HG03108 (cell line): ENCODE data around the gene MAPK1.
"Not testable (repeated sequence)": the region's sequence is repeated elsewhere in the genome, so short reads cannot be mapped to it uniquely, and the experiment has no call there.

Source experiments
- ATAC-seq: cut with Tn5 transposase; IDR thresholded peaks from one replicate; pipeline ENCODE4 v1.9.1; 2021; ENCODE audit warnings: moderate library complexity; ENCODE audit not compliant: unreplicated experiment

Gene MAPK1

DNA sequence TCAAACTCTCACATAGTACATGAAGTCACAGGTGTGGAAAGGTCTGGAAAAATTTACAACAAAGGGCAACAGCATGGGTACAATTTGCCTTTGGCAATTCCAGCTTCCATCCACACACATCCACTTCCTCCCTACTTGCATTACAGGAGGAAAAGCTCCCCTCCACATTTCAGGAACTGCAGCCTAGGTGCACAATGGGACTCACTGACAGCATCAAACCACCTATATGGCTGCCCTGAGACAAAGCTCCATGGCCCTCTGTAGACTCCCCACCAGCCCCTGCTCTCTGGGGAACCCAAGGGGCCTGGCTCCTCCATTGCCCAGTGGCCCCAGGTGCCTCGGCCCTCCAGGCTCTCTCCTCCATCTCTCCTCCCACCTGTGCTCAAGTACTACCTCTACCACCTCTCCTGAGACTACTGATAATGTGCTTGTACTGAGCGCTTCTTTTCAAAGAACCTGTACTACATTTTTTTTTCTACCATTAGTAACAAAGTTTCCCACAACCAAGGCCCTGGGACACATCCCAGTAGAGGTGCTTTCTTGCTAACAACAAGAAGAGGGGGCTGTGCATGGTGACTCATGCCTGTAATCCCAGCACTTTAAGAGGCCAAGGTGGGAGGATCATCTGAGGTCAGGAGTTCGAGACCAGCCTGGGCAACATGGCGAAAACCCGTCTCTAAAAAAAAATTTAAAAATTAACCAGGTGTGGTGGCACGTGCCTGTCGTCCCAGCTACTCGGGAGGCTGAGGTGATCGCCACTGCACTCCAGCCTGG lies 136.7 kb downstream of the MAPK1 start:
- no peak for ATAC-seq

DNA sequence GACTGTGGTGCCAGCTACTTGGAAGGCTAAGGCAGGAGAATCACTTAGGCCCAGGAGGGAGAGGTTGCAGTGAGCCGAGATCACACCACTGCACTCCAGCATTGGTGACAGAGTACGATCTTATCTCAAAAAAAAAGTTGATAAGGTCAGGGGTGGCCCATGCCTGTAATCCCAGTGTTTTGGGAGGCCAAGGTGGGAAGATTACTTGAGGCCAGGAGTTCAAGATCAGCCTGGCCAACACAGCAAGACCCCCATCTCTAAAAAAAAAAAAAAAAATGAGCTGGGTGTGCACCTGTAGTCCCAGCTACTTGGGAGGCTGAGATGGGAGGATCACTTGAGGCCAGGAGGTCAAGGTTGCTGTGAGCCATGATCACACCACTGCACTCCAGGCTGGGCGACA lies 138.3 kb downstream of the MAPK1 start:
- not testable (repeated sequence) for ATAC-seq

DNA sequence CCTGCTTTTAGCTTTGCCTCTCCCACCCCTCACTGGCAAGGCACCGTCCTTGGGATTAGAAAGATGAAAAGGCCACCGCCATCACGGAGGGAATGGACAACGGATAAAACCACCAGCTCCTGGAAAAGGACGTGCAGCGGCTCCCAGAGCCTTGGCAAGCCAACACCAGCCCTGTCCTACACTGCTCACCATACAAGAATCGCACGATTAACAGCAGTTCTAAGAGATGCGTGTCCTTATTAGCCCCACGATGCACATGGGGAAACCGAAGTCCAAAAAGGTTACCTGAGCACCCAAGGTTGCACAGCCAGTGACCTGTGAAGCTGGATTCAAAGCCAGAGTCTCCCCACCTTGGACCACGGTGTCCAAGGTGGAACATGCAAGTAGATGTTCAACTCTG lies 139.2 kb downstream of the MAPK1 start:
- ATAC-seq = no peak

DNA sequence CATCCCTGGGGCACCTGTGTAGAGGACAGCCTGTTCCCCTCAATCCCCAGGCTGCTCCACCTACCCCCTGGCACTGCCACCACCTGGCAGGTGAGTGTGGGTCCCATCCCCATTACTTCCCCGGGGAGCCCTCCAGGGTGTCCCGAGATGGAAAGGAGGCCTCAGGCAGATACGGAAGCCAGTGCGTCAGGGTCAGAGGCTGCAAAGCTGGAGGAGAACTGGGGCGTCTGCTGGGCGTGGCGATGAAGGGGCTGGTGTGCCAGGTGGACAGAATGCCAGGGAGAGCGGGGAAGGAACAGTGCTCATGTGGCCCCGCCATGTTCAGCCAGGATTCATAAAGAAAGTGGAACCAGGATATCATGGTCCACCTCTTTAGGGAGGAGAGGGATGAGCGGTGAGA lies 139.7 kb downstream of the MAPK1 start:
- no peak for ATAC-seq

DNA sequence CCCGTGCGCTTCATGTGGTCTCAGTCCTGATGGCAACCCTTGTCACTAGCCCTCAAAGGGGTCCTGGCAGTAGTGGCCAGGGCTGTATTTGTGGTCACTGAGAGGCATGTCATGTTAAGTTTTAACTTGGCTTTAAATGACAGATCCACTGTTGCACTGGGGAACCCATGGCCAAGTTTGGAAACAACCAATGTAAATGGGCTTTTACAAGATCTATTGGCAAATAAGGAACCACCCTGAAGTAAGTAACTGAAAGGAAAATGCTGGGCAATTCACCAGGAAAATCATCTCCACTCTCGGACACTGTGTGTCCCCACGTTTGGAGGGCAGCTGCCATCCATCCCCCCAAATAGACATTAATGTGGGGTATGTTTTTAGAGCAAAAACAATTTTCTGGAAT lies 140.3 kb downstream of the MAPK1 start:
- no peak for ATAC-seq

DNA sequence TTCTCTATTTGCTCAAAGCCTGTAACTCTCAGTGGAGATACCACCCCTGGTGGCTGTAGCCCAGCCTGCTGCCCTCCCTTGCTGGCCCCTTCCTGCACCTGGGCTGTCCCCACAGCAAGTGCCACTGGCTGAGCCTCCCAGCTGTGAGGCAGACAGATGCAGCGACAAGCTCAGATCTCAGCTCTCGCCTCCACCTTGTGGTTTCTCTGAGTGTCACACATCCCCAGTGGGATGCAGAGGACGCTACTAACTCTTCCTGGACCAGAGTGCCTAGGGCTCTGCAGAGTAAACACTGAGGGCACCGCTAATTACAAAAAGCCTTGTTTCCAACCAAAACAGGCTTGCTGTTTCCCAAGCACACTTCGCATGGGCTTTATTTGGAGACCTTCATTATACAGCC lies 140.8 kb downstream of the MAPK1 start:
- ATAC-seq = no peak

DNA sequence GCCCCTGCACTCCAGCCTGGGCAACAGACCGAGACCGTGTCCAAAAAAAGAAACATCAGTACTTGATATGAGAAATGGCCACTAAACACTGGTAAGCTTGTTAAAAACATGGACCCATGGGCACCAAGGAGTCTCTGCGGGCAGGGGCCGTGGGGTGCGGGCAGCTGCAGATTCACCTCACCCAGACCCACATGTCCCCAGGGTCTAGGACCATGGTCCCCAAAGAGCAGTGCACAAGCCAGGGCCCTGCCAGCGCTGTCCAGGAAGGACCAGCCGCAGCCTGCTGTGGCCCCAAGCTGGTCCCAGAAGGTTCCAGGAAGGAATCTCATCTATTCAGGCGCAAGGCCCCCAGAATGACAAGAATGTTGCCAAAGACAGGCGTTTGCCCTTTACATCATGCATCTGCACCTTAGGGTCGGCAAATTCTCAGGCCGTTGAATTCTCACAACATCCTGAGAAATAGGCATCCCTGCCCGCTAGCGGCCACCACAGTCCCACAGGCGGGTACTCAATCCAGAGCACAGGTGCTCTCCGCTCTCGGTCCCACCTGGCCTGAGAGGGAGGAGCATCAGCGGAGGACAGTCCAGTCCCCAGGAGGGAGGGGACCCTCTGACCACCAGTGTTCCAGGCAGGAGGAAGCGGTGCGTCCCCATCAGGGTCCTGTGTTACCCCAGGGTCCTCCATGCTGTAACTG lies 141.3 kb downstream of the MAPK1 start:
- no peak for ATAC-seq

DNA sequence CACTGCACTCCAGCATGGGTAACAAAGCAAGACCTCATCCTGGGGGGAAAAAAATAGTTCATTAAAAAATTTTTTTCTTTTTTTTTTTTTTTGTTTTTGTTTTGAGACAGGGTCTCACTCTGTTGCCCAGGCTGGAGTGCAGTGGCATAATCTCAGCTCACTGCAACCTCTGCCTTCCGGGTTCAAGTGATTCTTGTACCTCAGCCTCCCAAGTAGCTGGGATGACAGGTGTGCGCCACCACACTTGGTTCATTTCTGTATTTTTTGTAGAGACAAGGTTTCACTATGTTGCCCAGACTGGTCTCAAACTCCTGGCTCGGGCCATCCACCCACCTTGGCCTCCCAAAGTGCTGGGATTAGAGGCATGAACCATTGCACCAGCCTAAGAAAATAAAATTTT lies 142.9 kb downstream of the MAPK1 start:
- not testable (repeated sequence) for ATAC-seq

DNA sequence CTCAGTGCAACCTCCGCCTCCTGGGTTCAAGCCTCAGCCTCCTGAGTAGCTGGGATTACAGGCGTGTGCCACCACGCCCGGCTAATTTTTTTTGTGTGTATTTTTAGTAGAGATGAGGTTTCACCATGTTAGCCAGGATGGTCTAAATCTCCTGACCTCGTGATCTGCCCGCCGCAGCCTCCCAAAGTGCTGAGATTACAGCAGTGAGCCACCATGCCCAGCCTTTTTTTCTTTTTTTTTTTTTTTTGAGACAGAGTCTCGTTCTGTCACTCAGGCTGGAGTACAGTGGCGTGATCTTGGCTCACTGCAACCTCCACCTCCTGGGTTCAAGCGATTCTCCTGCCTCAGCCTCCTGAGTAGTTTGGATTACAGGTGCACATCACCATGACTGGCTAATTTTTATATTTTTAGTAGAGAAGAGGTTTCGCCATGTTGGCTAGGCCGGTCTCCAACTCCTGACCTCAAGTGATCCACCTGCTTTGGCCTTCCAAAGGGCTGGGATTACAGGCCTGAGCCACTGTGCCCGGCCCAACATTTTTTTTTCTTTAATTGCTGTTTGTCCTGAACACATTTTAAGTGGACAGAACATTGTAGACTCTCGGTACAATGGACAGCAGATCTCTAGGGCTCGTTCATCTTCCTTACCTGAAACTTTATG lies 146.1 kb downstream of the MAPK1 start:
- ATAC-seq = not testable (repeated sequence)

DNA sequence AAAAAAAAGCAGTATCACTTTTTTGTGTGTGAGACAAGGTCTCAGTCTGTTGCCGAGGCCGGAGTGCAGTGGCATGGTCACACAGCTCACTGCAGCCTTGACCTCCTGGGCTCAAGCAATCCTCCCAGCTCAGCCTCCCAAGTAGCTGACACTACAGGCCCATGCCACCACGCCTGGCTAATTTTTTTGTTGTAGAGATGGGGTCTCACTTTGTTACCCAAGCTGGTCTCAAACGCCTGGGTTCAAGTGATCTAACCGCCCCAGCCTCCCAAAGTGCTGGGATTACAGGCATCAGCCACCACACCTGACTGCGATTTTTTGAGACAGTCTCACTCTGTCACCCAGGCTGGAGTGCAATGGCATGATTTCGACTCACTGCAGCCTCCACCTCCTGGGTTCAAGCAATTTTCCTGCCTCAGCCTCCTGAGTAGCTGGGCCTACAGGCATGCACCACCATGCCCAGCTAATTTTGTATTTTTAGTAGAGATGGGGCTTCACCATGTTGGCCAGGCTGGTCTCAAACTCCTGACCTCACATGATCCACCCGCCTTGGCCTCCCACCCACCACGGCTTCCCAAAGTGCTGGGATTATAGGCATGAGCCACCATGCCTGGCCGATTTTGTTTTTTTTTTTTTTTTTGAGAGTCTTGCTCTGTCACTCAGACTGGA lies 147.1 kb downstream of the MAPK1 start:
- not testable (repeated sequence) for ATAC-seq

DNA sequence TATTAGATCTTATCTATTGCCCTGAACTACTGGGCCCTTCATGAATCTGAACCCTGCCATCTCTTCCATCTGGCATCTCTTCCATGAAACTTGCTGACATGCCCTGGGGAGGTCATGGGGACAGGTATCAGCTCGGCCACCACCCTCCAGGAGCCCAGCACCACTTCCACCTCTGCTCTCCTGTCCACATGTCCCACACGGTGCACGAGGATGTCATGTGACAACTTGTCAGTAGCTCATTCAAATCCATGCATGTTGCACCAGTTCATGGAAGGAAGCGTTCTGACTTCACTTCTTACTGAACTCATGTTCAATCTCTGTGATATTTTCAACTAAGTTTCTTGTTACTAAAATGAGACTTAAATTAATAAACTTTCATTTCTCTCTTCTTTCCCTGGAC lies 148.4 kb downstream of the MAPK1 start:
- no peak for ATAC-seq

DNA sequence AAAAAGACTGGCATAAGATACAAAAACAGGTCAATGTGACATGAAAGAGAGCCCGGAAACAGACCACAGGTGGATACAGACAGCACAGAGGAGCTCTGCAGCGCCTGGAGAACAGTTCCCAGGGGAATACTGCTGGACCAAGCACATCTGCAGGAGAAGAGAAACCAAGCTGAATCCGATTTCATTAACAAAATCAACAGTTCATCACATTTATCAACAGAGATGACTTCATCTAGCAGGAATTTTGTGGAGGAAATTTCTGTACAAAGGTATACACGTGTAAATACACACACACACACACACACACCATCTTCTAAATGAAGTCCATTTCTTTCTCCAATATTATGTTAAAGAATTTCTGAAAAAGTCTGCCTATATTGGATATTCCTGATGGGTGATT lies 148.9 kb downstream of the MAPK1 start:
- no peak for ATAC-seq

DNA sequence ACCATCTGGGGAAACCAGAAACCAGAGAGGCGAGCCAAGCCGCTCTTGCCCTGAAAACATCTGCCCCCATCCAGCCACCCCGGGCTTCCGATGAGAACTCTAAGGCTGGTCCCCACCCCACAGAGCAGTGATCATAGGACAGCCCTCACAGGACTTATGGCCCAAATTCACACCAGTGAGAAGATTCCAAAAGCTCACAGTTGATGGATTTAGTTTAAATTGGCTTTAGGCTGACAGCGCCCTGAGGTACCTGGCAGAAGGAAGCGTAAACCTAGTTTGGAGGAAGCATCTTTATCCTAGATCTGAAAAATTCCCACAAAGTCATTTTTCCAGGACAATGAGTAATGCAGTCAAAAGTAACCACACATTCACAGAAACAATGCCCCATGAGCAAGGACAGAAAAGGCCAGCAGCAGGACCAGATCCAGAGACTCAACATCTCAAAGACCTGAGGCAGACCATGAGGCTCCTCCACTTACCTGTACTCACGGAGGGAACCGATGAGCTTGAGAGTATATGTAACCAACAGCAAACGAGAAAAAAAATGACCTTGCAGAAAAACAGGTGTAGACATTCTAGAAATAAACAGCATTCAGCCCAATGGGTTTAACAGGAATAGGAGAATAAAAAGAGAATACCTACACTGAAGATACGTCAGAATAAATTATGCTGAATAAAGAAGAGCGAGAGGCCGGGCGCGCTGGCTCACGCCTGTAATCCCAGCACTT lies 150.9 kb downstream of the MAPK1 start:
- not testable (repeated sequence) for ATAC-seq

DNA sequence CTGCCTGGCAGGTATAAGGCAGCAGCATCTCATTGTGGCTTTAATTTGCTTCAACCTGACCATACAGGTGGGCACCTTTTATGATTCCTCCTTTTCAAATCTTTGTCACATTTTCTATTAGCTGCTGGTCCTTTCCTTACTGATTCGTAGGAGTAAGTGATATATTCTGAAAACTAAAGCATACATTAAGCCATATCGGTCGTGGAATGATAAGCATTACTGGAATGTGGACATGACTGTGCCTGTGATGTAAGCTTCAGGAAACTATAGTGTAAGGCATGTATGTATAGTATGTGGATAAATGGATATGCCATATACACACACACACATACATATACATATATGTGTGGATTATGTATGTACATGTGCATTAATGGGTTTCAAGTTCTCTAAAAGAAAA lies 152.7 kb downstream of the MAPK1 start:
- no peak for ATAC-seq

DNA sequence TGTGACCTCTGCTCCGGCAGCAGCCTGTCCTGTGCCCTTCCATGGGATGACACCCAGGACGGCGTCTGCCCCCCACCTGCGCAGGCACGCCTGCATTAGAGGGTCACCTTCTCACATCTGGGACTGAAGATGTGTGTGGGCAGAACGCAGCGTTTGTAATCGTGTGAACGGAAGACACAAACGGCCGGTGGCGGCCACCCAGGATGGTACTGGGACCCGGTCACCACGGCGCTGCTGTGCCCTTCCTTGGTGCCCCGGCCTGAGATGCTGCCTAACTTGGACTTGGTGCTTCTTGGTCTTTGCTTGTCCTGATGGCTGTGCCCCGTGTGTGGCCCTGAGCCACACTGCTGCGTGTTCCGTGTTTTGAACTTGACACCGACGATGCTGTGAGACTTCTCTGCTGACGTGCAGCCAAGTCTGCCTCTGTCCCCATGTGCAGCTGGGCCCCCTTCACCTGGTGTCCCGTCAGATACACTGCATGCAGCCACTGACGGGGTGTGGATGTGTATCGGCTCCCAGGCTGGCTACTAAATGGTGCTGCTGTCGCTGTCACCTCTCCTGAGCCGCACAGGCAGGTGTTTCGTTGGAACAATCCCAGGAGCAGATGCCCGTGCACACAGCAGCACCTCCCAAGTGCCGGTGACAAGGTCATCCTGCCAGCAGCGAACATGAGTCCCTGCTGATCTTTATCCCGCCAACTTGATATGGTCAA lies 153.2 kb downstream of the MAPK1 start:
- no peak for ATAC-seq

DNA sequence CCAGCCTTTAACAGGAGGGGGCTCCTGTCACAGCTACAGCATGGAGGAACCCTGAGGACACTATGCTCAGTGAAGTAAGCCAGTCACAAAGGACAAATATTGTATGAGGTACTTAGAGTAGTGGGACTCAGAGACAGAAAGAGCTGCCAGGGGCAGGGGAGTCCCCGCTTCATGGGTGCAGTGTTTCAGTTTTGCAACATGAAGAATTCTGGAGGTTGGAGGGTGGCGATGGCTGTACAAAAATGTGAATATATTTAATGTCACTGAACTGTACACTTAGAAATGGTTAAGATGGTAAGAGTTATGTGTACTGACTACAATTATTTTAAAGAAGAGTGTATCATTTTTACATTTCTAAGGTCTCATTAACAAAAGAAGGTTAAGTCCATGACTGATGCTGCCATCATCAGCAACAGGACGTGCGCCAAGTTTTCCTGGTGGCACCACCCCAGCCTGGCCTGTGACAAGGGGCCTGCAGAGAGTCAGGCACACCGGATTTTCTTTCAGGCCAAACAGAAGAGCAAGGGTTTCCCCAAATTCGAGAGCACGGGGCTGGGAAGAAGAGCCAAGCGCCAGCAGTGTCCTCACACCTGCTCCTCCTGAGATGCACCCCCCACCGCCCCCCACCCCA lies 153.9 kb downstream of the MAPK1 start:
- no peak for ATAC-seq

DNA sequence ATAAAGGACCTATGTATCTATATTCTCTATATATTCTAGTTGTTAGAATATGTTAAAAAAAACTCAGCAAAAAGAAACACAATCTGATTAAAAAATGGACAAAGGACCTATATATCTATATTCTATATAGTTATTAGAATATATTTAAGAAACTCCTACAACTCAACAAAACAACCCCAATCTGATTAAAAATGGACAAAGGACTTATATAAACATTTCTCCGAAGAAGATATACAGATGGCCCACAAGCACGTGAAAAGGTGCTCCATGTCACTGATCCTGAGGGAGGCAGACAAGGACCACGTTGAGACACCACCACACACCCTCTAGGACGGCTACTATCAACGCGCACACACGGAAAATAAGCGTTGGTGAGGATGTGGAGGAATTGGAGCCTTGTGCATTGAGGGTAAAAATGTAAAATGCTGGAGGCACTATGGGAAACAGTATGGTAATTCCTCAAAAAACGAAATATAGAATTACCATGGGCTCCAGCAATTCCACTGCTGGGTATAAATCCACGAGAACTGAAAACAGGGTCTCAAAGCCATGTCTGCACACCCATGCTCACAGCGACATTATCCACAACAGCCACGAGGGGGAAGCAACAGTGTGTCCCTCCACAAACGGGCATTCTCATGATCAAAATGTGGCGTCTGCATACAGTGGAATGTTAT lies 154.6 kb downstream of the MAPK1 start:
- ATAC-seq = no peak

DNA sequence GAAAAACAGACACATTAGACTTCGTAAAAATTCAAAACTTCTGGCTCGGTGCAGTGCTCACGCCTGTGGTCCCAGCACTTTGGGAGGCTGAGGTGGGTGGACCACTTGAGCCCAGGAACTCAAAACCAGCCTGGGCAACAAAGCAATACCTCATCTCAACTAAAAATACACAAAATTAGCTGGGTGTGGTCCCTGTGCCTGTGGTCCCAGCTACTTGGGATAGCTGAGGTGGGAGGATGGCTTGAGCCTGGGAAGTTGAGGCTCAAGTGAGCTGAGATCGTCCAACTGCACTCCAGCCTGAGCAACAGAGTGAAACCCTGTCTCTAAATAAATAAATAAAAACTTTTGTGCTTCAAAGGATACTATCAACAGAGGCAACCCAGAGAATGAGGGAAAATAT lies 155.6 kb downstream of the MAPK1 start:
- ATAC-seq = no peak

DNA sequence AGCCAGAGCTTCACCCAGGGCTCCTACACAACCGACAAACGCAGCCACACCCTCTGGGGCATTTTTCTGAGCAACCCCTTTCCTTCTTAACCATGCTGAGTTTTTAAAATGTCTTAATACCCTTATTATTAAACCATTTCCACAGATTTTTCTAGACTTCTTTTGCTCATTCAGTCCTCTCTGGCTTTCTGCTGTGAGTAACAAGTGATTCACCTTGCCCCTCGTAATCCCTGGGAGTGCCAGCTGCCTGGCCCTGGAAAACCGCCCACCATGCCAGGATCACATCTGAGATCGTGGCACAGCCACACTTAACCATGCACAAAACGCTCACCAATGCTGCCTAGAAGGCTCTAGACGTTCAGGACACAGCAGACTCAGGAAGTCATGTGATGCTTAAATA lies 157.3 kb downstream of the MAPK1 start:
- ATAC-seq = no peak
